MM.1S (cell line): ENCODE measurements around the gene C19orf25.

Experiments
- EZH2phosphoT487 ChIP-seq: fragments of 300-600 bp; sonication (generic); IDR thresholded peaks from 2 replicates; pipeline ENCODE4 v1.6.1; 2018; ENCODE audit warnings: antibody characterized with exemption, low read length
- TF ChIP-seq, protein P1 (sequence below): fragments of 300-600 bp; sonication (generic); IDR thresholded peaks from 2 replicates; pipeline ENCODE4 v1.5.1; 2016; ENCODE audit warnings: antibody characterized with exemption, low read length, mixed read lengths

DNA sequence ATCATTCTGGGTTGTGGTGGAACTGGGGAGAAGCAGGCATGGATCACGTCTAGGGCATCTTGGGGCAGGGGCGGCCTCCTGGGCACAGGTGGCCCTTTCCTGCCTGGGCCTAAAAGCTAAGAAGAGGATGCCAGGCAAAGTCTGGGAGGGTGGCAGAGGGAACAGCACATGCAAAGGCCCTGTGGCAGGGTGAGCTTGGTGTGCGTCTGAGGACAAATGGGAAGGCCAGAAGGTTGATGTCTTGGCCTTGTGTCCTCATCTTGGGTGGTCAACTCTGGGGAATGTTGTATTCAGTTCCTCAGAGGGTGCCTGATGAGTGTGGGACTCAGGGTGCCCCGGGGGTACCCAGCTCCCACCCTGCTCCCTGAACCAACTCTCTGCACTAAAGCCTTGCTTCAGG is 39.5 kb upstream of the C19orf25 start:
- no peak for TF ChIP-seq EZH2phosphoT487
- TF ChIP-seq, protein P1, sequence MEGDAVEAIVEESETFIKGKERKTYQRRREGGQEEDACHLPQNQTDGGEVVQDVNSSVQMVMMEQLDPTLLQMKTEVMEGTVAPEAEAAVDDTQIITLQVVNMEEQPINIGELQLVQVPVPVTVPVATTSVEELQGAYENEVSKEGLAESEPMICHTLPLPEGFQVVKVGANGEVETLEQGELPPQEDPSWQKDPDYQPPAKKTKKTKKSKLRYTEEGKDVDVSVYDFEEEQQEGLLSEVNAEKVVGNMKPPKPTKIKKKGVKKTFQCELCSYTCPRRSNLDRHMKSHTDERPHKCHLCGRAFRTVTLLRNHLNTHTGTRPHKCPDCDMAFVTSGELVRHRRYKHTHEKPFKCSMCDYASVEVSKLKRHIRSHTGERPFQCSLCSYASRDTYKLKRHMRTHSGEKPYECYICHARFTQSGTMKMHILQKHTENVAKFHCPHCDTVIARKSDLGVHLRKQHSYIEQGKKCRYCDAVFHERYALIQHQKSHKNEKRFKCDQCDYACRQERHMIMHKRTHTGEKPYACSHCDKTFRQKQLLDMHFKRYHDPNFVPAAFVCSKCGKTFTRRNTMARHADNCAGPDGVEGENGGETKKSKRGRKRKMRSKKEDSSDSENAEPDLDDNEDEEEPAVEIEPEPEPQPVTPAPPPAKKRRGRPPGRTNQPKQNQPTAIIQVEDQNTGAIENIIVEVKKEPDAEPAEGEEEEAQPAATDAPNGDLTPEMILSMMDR: no peak
